ENCODE results near the gene FAM174C. TPM values are rescaled to one million over a fixed set of nuclear protein-coding genes. Genes with fewer than 3 reads are reported as not detected.

Gene FAM174C
- polyA plus RNA-seq, 3 donors, result 32.8 to 56.2 (median 40.0) TPM

DNA sequence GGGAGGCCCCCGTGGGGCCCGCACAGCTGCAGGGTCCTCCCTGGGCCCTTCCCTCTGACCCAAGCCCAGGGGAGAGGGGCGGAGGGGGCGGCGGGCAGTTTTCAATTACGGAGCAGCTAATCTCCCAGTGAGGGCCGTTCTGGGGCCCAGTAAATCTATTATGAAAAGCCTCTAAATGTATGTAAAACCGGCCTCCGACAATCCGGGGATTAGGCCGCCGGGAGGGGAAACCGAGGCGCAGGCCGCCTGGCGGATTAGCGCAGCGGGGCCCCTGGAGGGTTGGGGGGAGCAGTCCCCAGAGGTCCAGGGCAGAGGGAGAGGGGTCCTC, 35.5 kb downstream of the FAM174C start:
- Mint-ChIP-seq H3K9me3 (peaks cover 0 to 1% (median 0%) of the 10 kb centered on the region in 7 donors), H3K27me3 (ENCODE audit: low read depth in 3 of 3) (peaks cover 14 to 21% (median 17%) of the 10 kb centered on the region in 3 donors), H3K4me3 (no peak overlapping the region), H3K36me3 (no peaks in the 10 kb centered on the region), H3K4me1 (no peaks in the 10 kb centered on the region), H3K27ac (no peak overlapping the region)
- no peak overlapping the region for H3K4me3 ChIP-seq (replicated peaks in 1 of 3; ENCODE audit: low read depth in 2 of 3, low read length in 3 of 3)
- H3K79me2 ChIP-seq (ENCODE audit: insufficient read depth, low read length), result no peaks in the 10 kb centered on the region
- no peaks in the 10 kb centered on the region for H3K36me3 ChIP-seq (replicated peaks in 1 of 2; ENCODE audit: control insufficient read depth in 1 of 2, insufficient read depth in 2 of 2, low read length in 2 of 2)
- H3K9ac ChIP-seq (ENCODE audit: insufficient read depth, low read length, poor library complexity, severe bottlenecking), result no peak overlapping the region
- H2AFZ ChIP-seq (ENCODE audit: insufficient read depth, low read depth, low read length, poor library complexity, severe bottlenecking), result no peak overlapping the region
- peaks cover 0 to 4% of the 10 kb centered on the region in 2 donors for H3K27me3 ChIP-seq (ENCODE audit: control insufficient read depth in 2 of 2, insufficient read depth in 2 of 2, low read length in 2 of 2)
- H3K27ac ChIP-seq (ENCODE audit: low read depth in 1 of 2, low read length in 2 of 2), result no peak overlapping the region
- DNase-seq, result no peak
- no peaks in the 10 kb centered on the region for H4K20me1 ChIP-seq (ENCODE audit: insufficient read depth, low read length)
- no peaks in the 10 kb centered on the region for H3K9me3 ChIP-seq (replicated peaks in 1 of 2; ENCODE audit: control insufficient read depth in 1 of 2, insufficient read depth in 1 of 2, low read length in 2 of 2)
- intact Hi-C loops (cut with micrococcal nuclease), result no loop called here
- TF ChIP-seq, protein P1, sequence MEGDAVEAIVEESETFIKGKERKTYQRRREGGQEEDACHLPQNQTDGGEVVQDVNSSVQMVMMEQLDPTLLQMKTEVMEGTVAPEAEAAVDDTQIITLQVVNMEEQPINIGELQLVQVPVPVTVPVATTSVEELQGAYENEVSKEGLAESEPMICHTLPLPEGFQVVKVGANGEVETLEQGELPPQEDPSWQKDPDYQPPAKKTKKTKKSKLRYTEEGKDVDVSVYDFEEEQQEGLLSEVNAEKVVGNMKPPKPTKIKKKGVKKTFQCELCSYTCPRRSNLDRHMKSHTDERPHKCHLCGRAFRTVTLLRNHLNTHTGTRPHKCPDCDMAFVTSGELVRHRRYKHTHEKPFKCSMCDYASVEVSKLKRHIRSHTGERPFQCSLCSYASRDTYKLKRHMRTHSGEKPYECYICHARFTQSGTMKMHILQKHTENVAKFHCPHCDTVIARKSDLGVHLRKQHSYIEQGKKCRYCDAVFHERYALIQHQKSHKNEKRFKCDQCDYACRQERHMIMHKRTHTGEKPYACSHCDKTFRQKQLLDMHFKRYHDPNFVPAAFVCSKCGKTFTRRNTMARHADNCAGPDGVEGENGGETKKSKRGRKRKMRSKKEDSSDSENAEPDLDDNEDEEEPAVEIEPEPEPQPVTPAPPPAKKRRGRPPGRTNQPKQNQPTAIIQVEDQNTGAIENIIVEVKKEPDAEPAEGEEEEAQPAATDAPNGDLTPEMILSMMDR (IDR thresholded peaks at IDR 0.05), result no peak
- H3K4me1 ChIP-seq (ENCODE audit: control insufficient read depth in 1 of 2, insufficient read depth in 2 of 2, low read length in 2 of 2), result peaks cover 0 to 5% of the 10 kb centered on the region in 2 donors
- no peak overlapping the region for H3K4me2 ChIP-seq (replicated peaks; ENCODE audit: extremely low read depth, low read length, poor library complexity, severe bottlenecking)
- WGBS (ENCODE audit: insufficient coverage), result 86% methylated on average over 10 of the region's 18 CpGs

DNA sequence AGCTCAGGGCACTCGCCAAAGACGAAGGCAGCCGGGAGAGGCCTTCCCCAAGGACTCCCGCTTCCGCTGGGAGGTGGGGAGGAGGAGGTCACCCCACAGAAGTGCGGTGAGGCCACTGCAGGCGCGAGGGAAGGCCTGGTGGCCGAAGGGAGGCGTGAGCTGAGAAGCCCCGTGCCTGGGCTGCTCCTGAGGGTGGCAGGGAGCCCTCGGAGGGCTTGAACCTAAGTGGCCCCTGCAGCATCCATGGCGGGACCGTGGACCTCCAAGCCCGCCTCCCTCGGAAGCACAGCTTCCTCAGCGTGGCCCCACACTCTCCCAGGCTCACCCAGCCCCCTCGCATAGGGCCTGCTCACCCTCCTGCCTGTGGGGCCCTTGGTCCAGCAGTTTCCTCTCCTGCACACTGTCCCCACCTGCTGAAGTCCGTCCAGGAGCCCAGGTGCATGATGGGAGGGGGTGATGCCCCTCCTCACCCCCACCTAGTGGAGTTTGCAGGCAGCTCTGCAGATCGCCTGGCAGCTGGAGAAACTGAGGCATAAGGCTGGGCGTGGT, 36.3 kb downstream of the FAM174C start:
- no peak overlapping the region for H3K27ac Mint-ChIP-seq
- Histone ChIP-seq H4K20me1 (ENCODE audit: insufficient read depth, low read length) (no peaks in the 10 kb centered on the region), H3K27me3 (ENCODE audit: control insufficient read depth in 2 of 2, insufficient read depth in 2 of 2, low read length in 2 of 2) (peaks cover 0 to 11% of the 10 kb centered on the region in 2 donors), H3K4me3 (replicated peaks in 1 of 3; ENCODE audit: low read depth in 2 of 3, low read length in 3 of 3) (no peak overlapping the region), H3K4me1 (ENCODE audit: control insufficient read depth in 1 of 2, insufficient read depth in 2 of 2, low read length in 2 of 2) (peaks cover 0 to 5% of the 10 kb centered on the region in 2 donors), H3K79me2 (ENCODE audit: insufficient read depth, low read length) (no peaks in the 10 kb centered on the region), H3K4me2 (replicated peaks; ENCODE audit: extremely low read depth, low read length, poor library complexity, severe bottlenecking) (no peak overlapping the region), H3K27ac (ENCODE audit: low read depth in 1 of 2, low read length in 2 of 2) (no peak overlapping the region), H3K9me3 (replicated peaks in 1 of 2; ENCODE audit: control insufficient read depth in 1 of 2, insufficient read depth in 1 of 2, low read length in 2 of 2) (no peaks in the 10 kb centered on the region), H3K9ac (ENCODE audit: insufficient read depth, low read length, poor library complexity, severe bottlenecking) (no peak overlapping the region), H3K36me3 (replicated peaks in 1 of 2; ENCODE audit: control insufficient read depth in 1 of 2, insufficient read depth in 2 of 2, low read length in 2 of 2) (no peaks in the 10 kb centered on the region), H2AFZ (ENCODE audit: insufficient read depth, low read depth, low read length, poor library complexity, severe bottlenecking) (no peak overlapping the region)
- intact Hi-C loops (cut with micrococcal nuclease), result no loop called here
- TF ChIP-seq, protein P1 (IDR thresholded peaks at IDR 0.05), result no peak
- peaks cover 18 to 29% (median 25%) of the 10 kb centered on the region in 3 donors for H3K27me3 Mint-ChIP-seq (ENCODE audit: low read depth in 3 of 3)
- no peak for DNase-seq
- 81% methylated on average over 18 of the region's 21 CpGs for WGBS (ENCODE audit: insufficient coverage)
- no peak overlapping the region for H3K4me3 Mint-ChIP-seq
- H3K36me3 Mint-ChIP-seq, result no peaks in the 10 kb centered on the region
- H3K9me3 Mint-ChIP-seq, result peaks cover 0 to 1% (median 0%) of the 10 kb centered on the region in 7 donors
- H3K4me1 Mint-ChIP-seq, result no peaks in the 10 kb centered on the region

All from CD14-positive monocyte (primary cell).